Measurements from ENCODE around the gene PCK1. TPM values are rescaled to one million over a fixed set of nuclear protein-coding genes. Genes with fewer than 3 reads are reported as not detected.

Gene PCK1
- total and polyA plus RNA-seq, 2 of the 8 experiments (the other 6 are each of a cell fraction or from before 2014, with no cell fraction given) = not detected

DNA sequence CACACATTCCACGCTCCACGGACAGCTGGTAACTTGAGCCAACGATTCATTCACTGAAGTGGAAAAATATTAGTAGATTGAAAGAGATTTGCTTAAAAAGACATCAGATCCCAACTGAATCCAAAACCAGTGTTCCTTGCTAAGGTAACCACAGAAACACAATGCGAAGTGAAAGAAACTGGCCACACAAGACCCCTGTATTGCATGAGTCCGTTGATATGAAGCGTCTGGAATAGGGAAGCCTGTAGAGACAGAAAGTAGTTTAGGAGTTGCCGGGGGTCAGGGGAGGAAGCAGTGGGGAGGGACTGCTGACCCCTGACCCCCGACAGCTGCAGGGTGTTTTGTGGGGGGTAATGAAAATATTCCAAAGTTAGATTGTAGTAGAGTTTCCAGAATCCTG, 10.0 kb downstream of the PCK1 start:
- Histone ChIP-seq H3K79me1 (ENCODE audit: low read depth, low read length) (no peaks in the 10 kb centered on the region), H3K4ac (replicated peaks; ENCODE audit: insufficient read length, low read depth, low read length) (no peak overlapping the region), H2AK5ac (ENCODE audit: low read depth, low read length) (no peak overlapping the region), H3K23me2 (ENCODE audit: low read depth, low read length) (no peaks in the 10 kb centered on the region), H3K79me2 (ENCODE audit: control insufficient read depth in 1 of 2, insufficient read depth in 2 of 2, low read length in 2 of 2) (no peaks in the 10 kb centered on the region), H3K4me2 (ENCODE audit: insufficient read depth in 1 of 2, low read depth in 2 of 2, low read length in 2 of 2) (no peak overlapping the region), H3K27ac (ENCODE audit: low read depth, low read length) (no peak overlapping the region), H3K4me3 (ENCODE audit: extremely low read depth in 1 of 4, insufficient read depth in 2 of 4, low read depth in 3 of 4, low read length in 4 of 4) (no peak overlapping the region), H3K9ac (replicated peaks in 1 of 4; ENCODE audit: extremely low read depth in 1 of 4, low read depth in 3 of 4, low read length in 3 of 4) (no peak overlapping the region), H3K18ac (ENCODE audit: extremely low read depth, low read length) (no peak overlapping the region), H3K36me3 (ENCODE audit: control insufficient read depth in 2 of 4, insufficient read depth in 4 of 4, low read length in 3 of 4) (no peaks in the 10 kb centered on the region), H2BK15ac (ENCODE audit: low read length) (no peak overlapping the region), H3K56ac (replicated peaks; ENCODE audit: insufficient read length, low read depth, low read length) (no peak overlapping the region), H2AFZ (ENCODE audit: low read length) (no peak overlapping the region), H3K23ac (ENCODE audit: insufficient read length) (no peak overlapping the region), H4K20me1 (replicated peaks in 1 of 2; ENCODE audit: control insufficient read depth in 1 of 2, insufficient read depth in 2 of 2, low read length in 2 of 2) (no peaks in the 10 kb centered on the region), H4K8ac (ENCODE audit: extremely low read depth, insufficient read depth, low read length) (no peak overlapping the region), H2BK5ac (ENCODE audit: low read depth, low read length) (no peak overlapping the region), H3K14ac (ENCODE audit: insufficient read length) (no peak overlapping the region), H4K91ac (replicated peaks; ENCODE audit: insufficient read length, low read length) (no peak overlapping the region), H3K4me1 (replicated peaks in 1 of 4; ENCODE audit: control insufficient read depth in 3 of 4, insufficient read depth in 4 of 4, low read length in 3 of 4) (peaks cover 0 to 10% (median 3%) of the 10 kb centered on the region in 4 experiments; a peak in 4 of 7 replicates), H2BK20ac (ENCODE audit: low read length) (no peak overlapping the region), H3K27me3 (replicated peaks in 1 of 4; ENCODE audit: control insufficient read depth in 3 of 4, extremely low read depth in 1 of 4, insufficient read depth in 3 of 4, low read length in 3 of 4) (peaks cover 0 to 4% (median 0%) of the 10 kb centered on the region in 4 experiments; a peak in 4 of 7 replicates), H2BK120ac (replicated peaks; ENCODE audit: low read depth, low read length) (no peak overlapping the region), H3K9me3 (ENCODE audit: insufficient read depth in 2 of 2, low read depth in 1 of 2, low read length in 1 of 2) (no peaks in the 10 kb centered on the region), H4K5ac (ENCODE audit: insufficient read length, low read depth, low read length) (no peak overlapping the region), H2BK12ac (ENCODE audit: low read depth, low read length) (no peak overlapping the region)
- WGBS, 2 experiments (ENCODE audit: extremely low coverage in 1 of 2, insufficient coverage in 1 of 2, insufficient read length in 1 of 2, insufficient replicate concordance in 2 of 2, low coverage in 1 of 2, low lambda C conversion rate in 2 of 2, missing lambda C conversion rate in 1 of 2) = 91% methylated on average over 8 of the region's 8 CpGs; no CpG with 5 or more reads in 1 of the 2 experiments
- TF ChIP-seq EZH2 (IDR thresholded peaks at IDR 0.05; ENCODE audit: low read depth, low read length, severe bottlenecking) (no peak), HDAC6 (IDR thresholded peaks at IDR 0.05; ENCODE audit: low read depth, low read length) (no peak), SP1 (IDR thresholded peaks at IDR 0.05; ENCODE audit: low read depth, low read length) (no peak), TEAD4 (IDR thresholded peaks at IDR 0.05; ENCODE audit: low read depth, low read length) (no peak), SIN3A (conservative IDR thresholded peaks at IDR 0.05 in 1 of 2, IDR thresholded peaks at IDR 0.05 in 1 of 2; ENCODE audit: low read depth in 1 of 2, low read length in 2 of 2) (no peak), GABPA (IDR thresholded peaks at IDR 0.05; ENCODE audit: borderline replicate concordance, insufficient read depth, low read length) (no peak), CBX8 (IDR thresholded peaks at IDR 0.05; ENCODE audit: borderline replicate concordance, low read depth, low read length) (no peak), CEBPB (IDR thresholded peaks at IDR 0.05; ENCODE audit: low read depth, low read length) (no peak), SP2 (IDR thresholded peaks at IDR 0.05; ENCODE audit: low read length) (no peak)
- TF ChIP-seq, protein P1, sequence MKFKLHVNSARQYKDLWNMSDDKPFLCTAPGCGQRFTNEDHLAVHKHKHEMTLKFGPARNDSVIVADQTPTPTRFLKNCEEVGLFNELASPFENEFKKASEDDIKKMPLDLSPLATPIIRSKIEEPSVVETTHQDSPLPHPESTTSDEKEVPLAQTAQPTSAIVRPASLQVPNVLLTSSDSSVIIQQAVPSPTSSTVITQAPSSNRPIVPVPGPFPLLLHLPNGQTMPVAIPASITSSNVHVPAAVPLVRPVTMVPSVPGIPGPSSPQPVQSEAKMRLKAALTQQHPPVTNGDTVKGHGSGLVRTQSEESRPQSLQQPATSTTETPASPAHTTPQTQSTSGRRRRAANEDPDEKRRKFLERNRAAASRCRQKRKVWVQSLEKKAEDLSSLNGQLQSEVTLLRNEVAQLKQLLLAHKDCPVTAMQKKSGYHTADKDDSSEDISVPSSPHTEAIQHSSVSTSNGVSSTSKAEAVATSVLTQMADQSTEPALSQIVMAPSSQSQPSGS (IDR thresholded peaks at IDR 0.05; ENCODE audit: low read length) = no peak
- ChIA-PET CTCF (ENCODE audit: partially characterized antibody) (interaction anchor here (1.3 to 7.9 kb wide), 2 partner anchors 14 to 22 kb away, joined by 6 to 67 read pairs; no protein-coding TSS in a partner anchor), POLR2A (ENCODE audit: partially characterized antibody) (interaction anchor here (1.0 kb wide), 1 partner anchor 9 kb away, joined by 3 read pairs; no protein-coding TSS in a partner anchor)
- FAIRE-seq (no peak), DNase-seq (ENCODE audit: low read depth in 1 of 2, low spot score in 2 of 2) (no peak)

Measured in H1 (cell line).